ENCODE data around the gene DMRTC2.

Gene DMRTC2

DNA sequence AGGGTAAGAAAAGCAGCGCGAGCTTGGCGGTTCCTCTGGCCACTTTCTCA is at the start of gene DMRTC2:
DMRTC2 (plus strand) TSS at position 42 of the 50 bp plus-strand sequence. CDS start 2,387 bp downstream, outside the sequence.
- in situ Hi-C loops (cut with MboI; ENCODE audit: low sequenced_read_pairs): no loop called here

DNA sequence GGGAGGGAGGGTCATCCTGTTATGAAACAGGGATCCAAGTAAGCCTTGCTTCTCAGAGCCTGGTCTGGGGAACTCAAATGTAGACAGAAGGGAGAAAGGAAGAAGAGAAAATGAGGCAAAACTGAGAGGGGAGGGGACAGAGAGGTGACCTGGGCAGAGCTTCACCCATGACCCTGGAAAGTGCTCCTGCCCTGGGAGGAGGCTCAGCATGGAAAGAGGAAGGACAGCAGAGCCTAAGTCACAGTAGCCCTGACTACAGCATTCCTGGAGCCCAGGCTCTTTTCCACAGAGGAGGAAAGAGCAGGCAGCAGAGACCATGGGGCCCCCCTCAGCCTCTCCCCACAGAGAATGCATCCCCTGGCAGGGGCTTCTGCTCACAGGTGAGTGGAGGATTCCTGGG is 48.5 kb upstream of the DMRTC2 start, which contains the start of gene CEACAM3:
CEACAM3 (plus strand) TSS at position 226 of the 400 bp plus-strand sequence; CDS start at position 317, 91 bp downstream.
- in situ Hi-C loops (cut with MboI; ENCODE audit: low sequenced_read_pairs): no loop called here

- in situ Hi-C loops (cut with MboI; ENCODE audit: low sequenced_read_pairs): no loop called here
Observed at GRCh38 chr19:41796901-41797300, 47.9 kb upstream of the DMRTC2 start.

- in situ Hi-C loops (cut with MboI; ENCODE audit: low sequenced_read_pairs): no loop called here
Observed at GRCh38 chr19:41799444-41800000, 45.3 kb upstream of the DMRTC2 start.

DNA sequence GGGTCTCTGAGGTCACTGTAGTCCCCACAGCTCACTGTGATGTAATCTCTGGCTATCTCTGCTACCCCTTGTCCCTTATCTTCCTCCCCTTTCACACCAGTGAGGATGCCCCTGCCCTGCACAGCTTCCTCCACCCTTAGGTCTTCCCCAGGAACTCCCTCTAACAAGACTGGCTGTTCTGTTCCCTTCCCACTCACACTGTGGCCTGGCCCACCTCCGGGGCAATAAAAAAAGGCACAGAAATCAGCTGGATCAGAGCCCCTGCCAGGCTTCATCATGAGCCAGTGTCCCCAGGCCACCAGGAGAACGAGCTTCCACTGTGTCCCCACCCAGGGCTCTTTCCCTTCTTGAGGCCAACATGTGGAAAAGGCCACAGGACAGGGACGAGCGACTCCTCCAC is 43.8 kb upstream of the DMRTC2 start:
- in situ Hi-C loops (cut with MboI; ENCODE audit: low sequenced_read_pairs): no loop called here

DNA sequence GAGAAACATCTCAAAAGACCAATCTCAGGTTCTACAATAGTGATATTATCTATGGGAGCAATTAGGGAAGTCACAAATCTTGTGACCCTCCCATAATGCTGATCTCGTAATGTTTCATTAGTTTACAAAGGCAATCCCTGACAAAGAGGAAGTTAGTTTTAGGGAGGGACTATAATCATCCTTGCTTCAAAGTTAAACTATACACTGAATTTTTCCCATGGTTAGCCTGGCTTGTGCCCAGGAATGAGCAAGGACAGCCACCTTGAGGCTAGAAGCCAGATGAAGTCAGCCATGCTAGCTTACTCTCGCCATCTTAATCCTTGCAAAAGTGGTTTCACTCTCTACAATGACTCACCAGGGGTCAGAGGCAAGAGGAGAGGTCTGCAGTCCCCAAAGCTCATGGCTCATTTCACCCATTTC is 43.0 kb upstream of the DMRTC2 start:
- in situ Hi-C loops (cut with MboI; ENCODE audit: low sequenced_read_pairs): no loop called here

DNA sequence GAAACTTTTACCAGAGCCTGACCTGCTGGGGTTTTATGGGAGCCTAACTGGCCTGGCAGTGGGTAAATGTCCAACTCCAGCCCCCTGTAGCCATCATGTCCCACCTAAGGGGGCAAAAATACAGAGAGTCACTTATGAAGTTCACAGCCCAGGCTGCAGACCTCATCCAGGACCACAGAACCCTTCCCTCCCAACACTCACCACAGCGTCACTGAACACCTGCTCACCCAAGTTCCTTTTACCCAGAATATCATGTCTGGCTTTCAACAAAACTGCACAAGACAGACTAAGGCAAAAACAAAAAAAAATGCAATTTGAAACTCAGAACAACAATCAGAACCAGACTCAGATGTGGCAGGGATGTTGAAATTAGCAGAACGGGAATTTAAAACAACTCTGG is 42.1 kb upstream of the DMRTC2 start:
- in situ Hi-C loops (cut with MboI; ENCODE audit: low sequenced_read_pairs): no loop called here

DNA sequence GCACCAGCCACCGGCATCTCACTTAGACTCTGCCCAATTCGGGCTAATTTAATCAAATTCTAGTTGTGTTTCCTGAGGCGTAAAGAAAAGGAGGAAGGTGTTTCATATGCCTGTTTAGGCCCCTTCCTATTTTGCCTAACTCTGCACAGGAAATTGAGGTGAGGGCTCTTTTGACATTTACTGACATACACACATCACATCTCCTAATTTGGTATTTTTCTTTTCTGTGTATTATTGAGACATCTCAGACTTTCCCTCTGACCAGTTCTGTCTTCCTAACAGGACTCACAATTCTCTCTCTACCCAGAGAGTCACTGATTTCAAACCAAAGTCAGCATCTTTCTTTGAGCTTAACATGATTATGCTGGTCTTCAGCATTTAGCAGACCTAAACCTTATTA is 40.5 kb upstream of the DMRTC2 start:
- in situ Hi-C loops (cut with MboI; ENCODE audit: low sequenced_read_pairs): no loop called here

DNA sequence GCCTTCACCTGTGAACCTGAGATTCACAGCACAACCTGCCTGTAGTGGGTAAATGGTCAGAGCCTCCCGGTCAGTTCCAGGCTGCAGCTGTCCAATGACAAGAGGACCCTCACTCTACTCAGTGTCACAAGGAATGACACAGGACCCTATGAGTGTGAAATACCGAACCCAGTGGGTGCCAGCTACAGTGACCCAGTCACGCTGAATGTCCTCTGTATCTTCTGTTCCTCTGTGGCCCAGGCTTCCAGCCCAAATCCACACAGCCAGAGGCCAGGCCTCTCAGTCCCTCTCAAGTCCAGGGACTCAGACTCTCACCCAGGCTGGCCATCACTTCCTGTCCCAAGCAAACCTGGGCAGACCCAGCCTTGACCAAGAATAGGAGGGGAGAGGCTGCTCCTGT is 37.7 kb upstream of the DMRTC2 start:
- in situ Hi-C loops (cut with MboI; ENCODE audit: low sequenced_read_pairs): no loop called here

- in situ Hi-C loops (cut with MboI; ENCODE audit: low sequenced_read_pairs): no loop called here
Observed at GRCh38 chr19:41808663-41809566, 35.9 kb upstream of the DMRTC2 start.

DNA sequence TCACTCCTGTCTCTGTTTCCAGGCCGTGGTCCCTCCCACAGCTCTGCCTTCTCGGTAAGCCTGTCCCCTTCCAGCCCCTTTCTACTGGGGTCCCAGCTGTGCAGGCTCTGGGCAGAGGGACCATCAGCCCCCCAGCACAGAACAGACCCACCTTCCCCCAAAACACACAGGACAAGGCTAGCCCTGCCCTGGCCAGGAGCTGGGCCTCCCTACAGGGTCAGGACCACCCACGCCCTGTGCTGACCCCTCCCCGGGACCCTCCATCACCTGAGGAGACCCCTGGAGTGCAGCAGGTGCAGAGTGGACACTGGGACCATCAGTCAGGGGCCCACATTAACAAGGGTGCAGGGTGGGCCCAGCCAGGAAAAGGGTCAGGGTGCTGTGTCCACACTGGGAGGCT is 34.5 kb upstream of the DMRTC2 start:
- in situ Hi-C loops (cut with MboI; ENCODE audit: low sequenced_read_pairs): no loop called here

DNA sequence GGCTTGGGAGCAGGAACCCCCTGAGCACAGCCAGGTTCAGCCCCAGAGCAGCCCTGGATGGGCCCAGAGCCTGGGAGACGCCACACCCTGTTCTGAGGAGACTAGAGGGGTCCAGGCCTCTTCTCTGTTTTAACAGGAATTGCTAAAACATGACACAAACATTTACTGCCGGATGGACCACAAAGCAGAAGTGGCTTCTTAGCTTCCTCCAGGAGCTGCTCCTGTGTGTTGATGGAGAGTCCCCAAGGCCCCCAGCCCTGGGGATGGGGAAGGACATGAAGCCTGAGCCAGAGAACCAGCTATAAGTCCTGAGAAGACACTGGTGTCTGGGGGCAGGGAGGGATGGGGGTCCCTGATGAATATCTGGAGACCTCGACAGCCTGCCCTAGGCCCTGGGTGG is 33.8 kb upstream of the DMRTC2 start:
- in situ Hi-C loops (cut with MboI; ENCODE audit: low sequenced_read_pairs): no loop called here

- in situ Hi-C loops (cut with MboI; ENCODE audit: low sequenced_read_pairs): no loop called here
Observed at GRCh38 chr19:41811981-41812380, 32.9 kb upstream of the DMRTC2 start.

DNA sequence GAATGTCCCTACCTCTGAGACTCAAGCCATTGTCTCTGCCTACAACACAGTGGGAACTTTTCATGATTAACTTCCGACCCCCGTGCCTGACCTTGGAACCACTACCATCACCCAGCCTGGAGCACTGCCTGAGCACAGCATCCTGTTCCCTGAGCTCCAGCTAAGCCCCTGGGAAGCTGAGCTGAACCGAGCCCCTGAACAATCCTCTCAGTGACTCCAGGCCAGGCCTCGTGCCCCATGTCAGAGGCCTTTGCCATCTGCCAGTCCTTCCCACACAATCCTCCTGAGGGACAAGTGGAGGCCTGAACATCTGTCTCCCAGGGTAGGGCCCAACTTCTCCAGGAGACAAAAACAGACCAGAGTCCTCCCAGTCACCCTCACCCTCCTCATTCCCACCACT is 30.9 kb upstream of the DMRTC2 start:
- in situ Hi-C loops (cut with MboI; ENCODE audit: low sequenced_read_pairs): no loop called here

DNA sequence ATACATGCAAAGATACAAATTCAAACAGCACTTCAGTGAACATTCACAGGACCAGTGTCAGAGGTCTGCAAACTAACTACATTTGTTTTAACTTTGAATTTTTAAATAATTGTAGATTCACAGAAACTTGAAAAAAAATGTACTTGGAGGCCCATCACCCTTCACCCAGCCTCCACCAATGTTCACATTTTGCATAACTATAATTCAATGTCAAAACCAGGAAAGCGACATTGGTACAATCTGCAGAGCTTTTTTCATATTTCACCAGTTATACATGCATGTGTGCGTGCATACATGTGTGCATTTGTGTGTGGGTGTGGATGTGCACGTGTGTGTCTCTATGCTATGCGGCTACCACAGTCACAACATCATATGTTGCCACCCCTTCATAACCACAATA is 29.5 kb upstream of the DMRTC2 start:
- in situ Hi-C loops (cut with MboI; ENCODE audit: low sequenced_read_pairs): no loop called here

DNA sequence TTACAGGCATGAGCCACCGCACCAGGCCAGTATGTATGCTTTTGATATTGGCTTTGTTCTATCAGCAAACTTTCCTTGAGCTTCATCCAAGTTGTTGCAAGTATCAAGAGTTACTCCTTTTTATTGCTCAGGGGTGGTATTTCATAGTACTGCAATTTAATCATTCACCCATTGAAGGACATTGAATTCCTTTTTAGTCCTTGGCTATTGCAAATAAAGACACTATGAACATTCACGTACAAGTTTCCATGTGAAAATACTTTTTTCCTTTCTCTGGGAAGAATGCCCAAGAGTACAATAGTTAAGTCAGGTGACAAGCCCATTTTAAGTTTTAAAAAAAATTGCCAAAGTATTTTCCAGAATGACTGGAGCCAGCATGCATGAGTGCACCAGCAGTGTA is 28.1 kb upstream of the DMRTC2 start:
- in situ Hi-C loops (cut with MboI; ENCODE audit: low sequenced_read_pairs): no loop called here

- in situ Hi-C loops (cut with MboI; ENCODE audit: low sequenced_read_pairs): no loop called here
Observed at GRCh38 chr19:41821003-41821735, 23.7 kb upstream of the DMRTC2 start.

DNA sequence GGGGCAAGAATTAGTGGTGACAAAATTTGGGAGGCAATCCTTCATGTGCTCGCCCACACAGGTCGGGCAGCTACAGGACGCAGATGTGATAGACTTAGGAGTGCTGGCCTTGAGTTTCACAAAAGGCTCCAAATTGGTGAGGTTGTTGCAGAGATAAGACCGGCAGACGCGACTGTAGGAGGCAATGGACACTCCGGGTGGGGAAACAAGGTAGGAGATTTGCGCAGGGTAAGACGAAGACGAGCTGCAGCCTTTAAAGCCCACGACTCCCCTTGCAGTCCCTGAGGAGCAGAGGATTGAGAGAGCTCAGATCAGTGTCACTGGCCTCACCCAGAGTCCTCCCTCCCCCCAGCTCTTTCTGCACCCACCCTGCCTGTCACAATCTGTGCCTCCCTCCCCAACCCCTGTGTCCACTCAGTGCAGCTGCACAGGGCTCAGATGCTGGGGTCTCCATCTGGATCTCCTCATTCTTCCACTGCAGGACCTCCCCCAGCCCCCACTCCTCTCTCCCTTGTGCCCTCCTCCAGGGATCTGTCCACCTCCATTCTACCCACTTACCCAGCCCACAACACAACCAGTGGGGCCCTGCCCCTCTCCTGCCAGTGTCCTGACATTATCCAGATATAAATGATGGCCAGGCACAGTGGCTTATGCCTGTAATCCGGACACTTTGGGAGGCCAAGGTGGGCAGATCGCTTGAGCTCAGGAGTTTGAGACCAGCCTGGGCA is 6.7 kb upstream of the DMRTC2 start:
- in situ Hi-C loops (cut with MboI; ENCODE audit: low sequenced_read_pairs): no loop called here

GRCh38 chr19:41839211-41839610 is 5.6 kb upstream of the DMRTC2 start:
- in situ Hi-C loops (cut with MboI; ENCODE audit: low sequenced_read_pairs): no loop called here

GRCh38 chr19:41843371-41843770 is 1.5 kb upstream of the DMRTC2 start:
- in situ Hi-C loops (cut with MboI; ENCODE audit: low sequenced_read_pairs): no loop called here

DNA sequence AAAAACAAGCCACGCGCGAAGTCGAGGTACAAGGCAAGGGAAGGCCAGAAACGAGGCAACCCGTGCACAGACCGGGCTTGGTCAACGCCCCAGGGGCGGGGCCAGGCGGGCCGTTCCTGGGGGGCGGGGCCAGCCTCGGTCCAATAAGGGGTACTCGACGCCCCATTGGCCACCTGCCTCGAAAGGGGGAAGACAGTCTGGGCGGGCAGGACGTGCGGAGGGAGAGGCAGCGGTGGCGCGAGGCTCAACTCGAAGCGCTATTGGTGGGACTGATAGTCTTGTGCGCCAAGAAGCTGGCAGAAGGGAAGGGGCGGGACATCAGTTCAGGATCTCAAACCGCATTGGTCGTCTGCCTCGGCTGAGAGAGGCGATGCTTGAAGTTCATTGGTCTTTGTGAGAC is 241 bp upstream of the DMRTC2 start, which contains the start of gene LYPD4:
LYPD4 (minus strand) TSS at position 83 of the 400 bp plus-strand sequence. CDS start 5,398 bp downstream, outside the sequence.
- in situ Hi-C loops (cut with MboI; ENCODE audit: low sequenced_read_pairs): no loop called here

All from hTERT RPE-1 (cell line).